ENCODE measurements around the gene DUSP8.

DUSP8 gene

GRCh38 chr11:1572197-1573076 is at the start of gene DUSP8:
TSS of gene DUSP8 (minus strand) at chr11:1572271. CDS start at chr11:1565826, 6,445 bp downstream.
- H3K9ac ChIP-seq (ENCODE audit: low read length): no peak within 1 kb of the TSS
- peak within 1 kb of the TSS; percentile 68 for H3K4me2 ChIP-seq (ENCODE audit: low read length)
- H4K20me1 ChIP-seq (ENCODE audit: insufficient read depth, low read length): no peaks in the 10 kb centered on the region

GRCh38 chr11:1619449-1619848 is 47.4 kb upstream of the DUSP8 start:
- Histone ChIP-seq H3K79me2 (ENCODE audit: insufficient read depth, low read length) (no peaks in the 10 kb centered on the region), H3K9me3 (ENCODE audit: low read length) (no peaks in the 10 kb centered on the region), H3K9me2 (ENCODE audit: low read depth, low read length) (no peaks in the 10 kb centered on the region), H3K27ac (ENCODE audit: low read depth, low read length, poor library complexity, severe bottlenecking) (no peak overlapping the region), H3F3A (ENCODE audit: insufficient read depth, low read length) (no peaks in the 10 kb centered on the region), H3K9ac (ENCODE audit: low read length) (no peak overlapping the region), H2AFZ (ENCODE audit: low read length) (no peak overlapping the region), H3K36me3 (ENCODE audit: insufficient read depth, low read length) (no peaks in the 10 kb centered on the region), H4K20me1 (ENCODE audit: insufficient read depth, low read length) (no peaks in the 10 kb centered on the region), H3K4me3 (ENCODE audit: low read depth, low read length, poor library complexity, severe bottlenecking) (no peak overlapping the region), H3K27me3 (ENCODE audit: insufficient read depth, low read length) (peaks cover 6% of the 10 kb centered on the region; the same call in 1 of the 2 replicates), H3K4me1 (ENCODE audit: insufficient read depth, low read length, severe bottlenecking) (no peaks in the 10 kb centered on the region), H3K4me2 (ENCODE audit: low read length) (no peak overlapping the region)
- TF ChIP-seq CTCF (IDR thresholded peaks at IDR 0.05; ENCODE audit: low read length) (no peak), EZH2 (IDR thresholded peaks at IDR 0.05; ENCODE audit: borderline replicate concordance, low read length) (no peak)

More at GRCh38 chr11:1572197-1573076, at the start of gene DUSP8:
- Histone ChIP-seq H3F3A (ENCODE audit: insufficient read depth, low read length) (no peaks in the 10 kb centered on the region), H3K27ac (ENCODE audit: low read depth, low read length, poor library complexity, severe bottlenecking) (no peak within 1 kb of the TSS), H2AFZ (ENCODE audit: low read length) (no peak within 1 kb of the TSS), H3K4me1 (ENCODE audit: insufficient read depth, low read length, severe bottlenecking) (peaks cover 8% of the 10 kb centered on the region), H3K9me2 (ENCODE audit: low read depth, low read length) (no peaks in the 10 kb centered on the region), H3K9me3 (ENCODE audit: low read length) (no peaks in the 10 kb centered on the region), H3K79me2 (ENCODE audit: insufficient read depth, low read length) (no peaks in the 10 kb centered on the region), H3K27me3 (ENCODE audit: insufficient read depth, low read length) (peaks cover 5% of the 10 kb centered on the region; the same call in 1 of the 2 replicates), H3K4me3 (ENCODE audit: low read depth, low read length, poor library complexity, severe bottlenecking) (peak within 1 kb of the TSS; percentile 61), H3K36me3 (ENCODE audit: insufficient read depth, low read length) (no peaks in the 10 kb centered on the region)
- TF ChIP-seq CTCF (IDR thresholded peaks at IDR 0.05; ENCODE audit: low read length): no peak
- no peak for TF ChIP-seq EZH2 (IDR thresholded peaks at IDR 0.05; ENCODE audit: borderline replicate concordance, low read length)

GRCh38 chr11:1618231-1618630 is 46.2 kb upstream of the DUSP8 start:
- H4K20me1 ChIP-seq (ENCODE audit: insufficient read depth, low read length): no peaks in the 10 kb centered on the region
- peaks cover 6% of the 10 kb centered on the region; the same call in 1 of the 2 replicates for H3K27me3 ChIP-seq (ENCODE audit: insufficient read depth, low read length)
- H3K36me3 ChIP-seq (ENCODE audit: insufficient read depth, low read length): no peaks in the 10 kb centered on the region
- TF ChIP-seq CTCF (IDR thresholded peaks at IDR 0.05; ENCODE audit: low read length) (no peak), EZH2 (IDR thresholded peaks at IDR 0.05; ENCODE audit: borderline replicate concordance, low read length) (no peak)
- H3K79me2 ChIP-seq (ENCODE audit: insufficient read depth, low read length): no peaks in the 10 kb centered on the region
- H3K4me1 ChIP-seq (ENCODE audit: insufficient read depth, low read length, severe bottlenecking): no peaks in the 10 kb centered on the region
- no peak overlapping the region for H3K4me3 ChIP-seq (ENCODE audit: low read depth, low read length, poor library complexity, severe bottlenecking)
- no peak overlapping the region for H3K9ac ChIP-seq (ENCODE audit: low read length)
- no peak overlapping the region for H3K27ac ChIP-seq (ENCODE audit: low read depth, low read length, poor library complexity, severe bottlenecking)
- no peaks in the 10 kb centered on the region for H3K9me2 ChIP-seq (ENCODE audit: low read depth, low read length)
- no peaks in the 10 kb centered on the region for H3K9me3 ChIP-seq (ENCODE audit: low read length)
- no peak overlapping the region for H2AFZ ChIP-seq (ENCODE audit: low read length)
- no peak overlapping the region for H3K4me2 ChIP-seq (ENCODE audit: low read length)
- no peaks in the 10 kb centered on the region for H3F3A ChIP-seq (ENCODE audit: insufficient read depth, low read length)

Measured in OCI-LY1 (cell line).